KMS-11 (cell line): ENCODE results near the gene INPP5A.

ENCODE experiments used
- H2AFZ ChIP-seq: fragments of 200-600 bp; sonication (generic); 2 replicates; pipeline ENCODE4 v1.6.1; 2016; ENCODE audit warnings: antibody characterized with exemption, mixed run types, low read depth
- H3K27ac ChIP-seq: fragments of 200-600 bp; sonication (generic); 2 replicates; pipeline ENCODE4 v1.6.1; 2016; ENCODE audit warnings: mild to moderate bottlenecking, mixed run types
- H3K27me3 ChIP-seq: fragments of 200-600 bp; sonication (generic); 2 replicates; pipeline ENCODE4 v1.6.1; 2017; ENCODE audit warnings: mild to moderate bottlenecking, low read depth, mixed run types, moderate library complexity; ENCODE audit not compliant: insufficient read depth
- H3K36me3 ChIP-seq: fragments of 200-600 bp; sonication (generic); 2 replicates; pipeline ENCODE4 v1.6.1; 2017; ENCODE audit warnings: mild to moderate bottlenecking, mixed run types; ENCODE audit not compliant: insufficient read depth
- H3K4me1 ChIP-seq: fragments of 200-600 bp; sonication (generic); 2 replicates; pipeline ENCODE4 v1.6.1; 2016; ENCODE audit warnings: mild to moderate bottlenecking, low read depth, mixed run types; ENCODE audit not compliant: poor library complexity, severe bottlenecking
- H3K4me2 ChIP-seq: fragments of 200-600 bp; sonication (generic); 2 replicates; pipeline ENCODE4 v1.7.0; 2016; ENCODE audit warnings: mild to moderate bottlenecking, mixed run types
- H3K4me3 ChIP-seq: fragments of 200-600 bp; sonication (generic); IDR thresholded peaks from 2 replicates; pipeline ENCODE4 v1.6.1; 2017; ENCODE audit warnings: low read depth, low read length, mixed read lengths; ENCODE audit not compliant: insufficient read depth
- H3K79me2 ChIP-seq: fragments of 200-600 bp; sonication (generic); 2 replicates; pipeline ENCODE4 v1.6.1; 2016; ENCODE audit warnings: low read depth, mixed run types; ENCODE audit not compliant: insufficient read depth
- H3K9ac ChIP-seq: fragments of 200-600 bp; sonication (generic); 2 replicates; pipeline ENCODE4 v1.6.1; 2016; ENCODE audit warnings: mild to moderate bottlenecking, mixed run types
- H4K20me1 ChIP-seq: fragments of 200-600 bp; sonication (generic); 2 replicates; pipeline ENCODE4 v1.6.1; 2016; ENCODE audit warnings: mild to moderate bottlenecking, mixed run types; ENCODE audit not compliant: insufficient read depth
- TF ChIP-seq, protein P1 (sequence below): fragments of 200-600 bp; sonication (generic); conservative IDR thresholded peaks from 2 replicates; pipeline ENCODE4 v1.6.1; 2017; ENCODE audit warnings: low read depth, mild to moderate bottlenecking, antibody characterized with exemption, low read length, moderate library complexity, mixed read lengths

Gene INPP5A

DNA sequence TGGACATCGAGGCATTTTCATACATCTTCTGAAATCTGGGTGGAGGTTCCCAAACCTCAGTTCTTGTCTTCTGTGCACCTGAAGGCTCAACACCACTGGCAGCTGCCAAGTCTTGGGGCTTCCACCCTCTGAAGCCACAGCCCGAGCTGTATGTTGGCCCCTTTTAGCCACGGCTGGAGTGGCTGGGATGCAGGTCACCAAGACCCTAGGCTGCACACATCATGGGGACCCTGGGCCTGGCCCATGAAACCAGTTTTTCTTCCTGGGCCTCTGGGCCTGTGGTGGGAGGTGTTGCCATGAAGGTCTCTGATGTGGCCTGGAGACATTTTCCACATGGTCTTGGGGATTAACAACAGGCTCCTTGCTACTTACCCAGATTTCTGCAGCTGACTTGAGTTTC lies 62.1 kb downstream of the INPP5A start:
- Histone ChIP-seq H3K36me3 (no peaks in the 10 kb centered on the region), H3K4me1 (no peaks in the 10 kb centered on the region), H3K79me2 (no peaks in the 10 kb centered on the region), H3K4me3 (no peak overlapping the region), H3K27ac (no peak overlapping the region), H2AFZ (no peak overlapping the region), H4K20me1 (no peaks in the 10 kb centered on the region), H3K4me2 (no peak overlapping the region), H3K9ac (no peak overlapping the region), H3K27me3 (no peaks in the 10 kb centered on the region)
- TF ChIP-seq, protein P1, sequence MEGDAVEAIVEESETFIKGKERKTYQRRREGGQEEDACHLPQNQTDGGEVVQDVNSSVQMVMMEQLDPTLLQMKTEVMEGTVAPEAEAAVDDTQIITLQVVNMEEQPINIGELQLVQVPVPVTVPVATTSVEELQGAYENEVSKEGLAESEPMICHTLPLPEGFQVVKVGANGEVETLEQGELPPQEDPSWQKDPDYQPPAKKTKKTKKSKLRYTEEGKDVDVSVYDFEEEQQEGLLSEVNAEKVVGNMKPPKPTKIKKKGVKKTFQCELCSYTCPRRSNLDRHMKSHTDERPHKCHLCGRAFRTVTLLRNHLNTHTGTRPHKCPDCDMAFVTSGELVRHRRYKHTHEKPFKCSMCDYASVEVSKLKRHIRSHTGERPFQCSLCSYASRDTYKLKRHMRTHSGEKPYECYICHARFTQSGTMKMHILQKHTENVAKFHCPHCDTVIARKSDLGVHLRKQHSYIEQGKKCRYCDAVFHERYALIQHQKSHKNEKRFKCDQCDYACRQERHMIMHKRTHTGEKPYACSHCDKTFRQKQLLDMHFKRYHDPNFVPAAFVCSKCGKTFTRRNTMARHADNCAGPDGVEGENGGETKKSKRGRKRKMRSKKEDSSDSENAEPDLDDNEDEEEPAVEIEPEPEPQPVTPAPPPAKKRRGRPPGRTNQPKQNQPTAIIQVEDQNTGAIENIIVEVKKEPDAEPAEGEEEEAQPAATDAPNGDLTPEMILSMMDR, result no peak

DNA sequence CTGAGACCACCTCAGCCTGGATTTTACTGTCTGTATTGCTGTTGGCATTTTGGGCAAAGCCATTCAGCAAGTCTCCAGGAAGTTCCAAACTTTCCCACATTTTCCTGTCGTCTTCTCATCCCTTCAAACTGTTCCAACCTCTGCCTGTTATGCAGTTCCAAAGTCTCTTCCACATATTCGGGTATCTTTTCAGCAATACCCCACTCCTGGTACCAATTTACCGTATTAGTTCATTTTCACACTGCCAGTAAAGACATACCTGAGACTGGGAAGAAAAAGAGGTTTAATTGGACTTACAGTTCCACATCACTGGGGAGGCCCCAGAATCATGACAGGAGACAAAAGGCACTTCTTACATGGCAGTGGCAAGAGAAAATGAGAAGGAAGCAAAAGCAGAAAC lies 62.8 kb downstream of the INPP5A start:
- Histone ChIP-seq H3K36me3 (no peaks in the 10 kb centered on the region), H2AFZ (no peak overlapping the region), H3K9ac (no peak overlapping the region), H3K4me3 (no peak overlapping the region), H3K4me1 (no peaks in the 10 kb centered on the region), H3K27ac (no peak overlapping the region), H3K4me2 (no peak overlapping the region), H3K27me3 (no peaks in the 10 kb centered on the region), H4K20me1 (no peaks in the 10 kb centered on the region), H3K79me2 (no peaks in the 10 kb centered on the region)
- TF ChIP-seq, protein P1, result no peak

DNA sequence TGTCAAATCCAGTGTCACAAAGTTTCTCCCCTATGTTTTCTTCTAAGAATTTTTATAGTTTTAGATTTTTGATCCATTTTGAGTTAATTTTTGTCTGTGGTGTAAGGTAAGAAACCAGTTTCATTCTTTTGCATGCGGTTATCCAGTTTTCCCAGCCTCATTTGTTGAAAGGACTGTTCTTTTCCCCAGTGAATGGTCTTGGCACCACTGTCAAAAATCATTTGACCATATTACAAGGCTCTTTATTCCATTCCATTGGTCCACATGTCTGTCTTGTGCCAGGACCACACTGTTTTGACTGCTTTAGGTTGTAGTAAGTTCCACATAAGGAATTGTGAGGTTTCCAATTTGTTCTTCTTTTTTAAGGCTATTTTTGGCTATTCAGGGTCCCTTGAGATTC lies 64.0 kb downstream of the INPP5A start:
- Histone ChIP-seq H4K20me1 (no peaks in the 10 kb centered on the region), H2AFZ (no peak overlapping the region), H3K4me2 (no peak overlapping the region), H3K79me2 (no peaks in the 10 kb centered on the region), H3K4me3 (no peak overlapping the region), H3K27me3 (no peaks in the 10 kb centered on the region), H3K4me1 (no peaks in the 10 kb centered on the region), H3K27ac (no peak overlapping the region), H3K36me3 (no peaks in the 10 kb centered on the region), H3K9ac (no peak overlapping the region)
- TF ChIP-seq, protein P1, result no peak

DNA sequence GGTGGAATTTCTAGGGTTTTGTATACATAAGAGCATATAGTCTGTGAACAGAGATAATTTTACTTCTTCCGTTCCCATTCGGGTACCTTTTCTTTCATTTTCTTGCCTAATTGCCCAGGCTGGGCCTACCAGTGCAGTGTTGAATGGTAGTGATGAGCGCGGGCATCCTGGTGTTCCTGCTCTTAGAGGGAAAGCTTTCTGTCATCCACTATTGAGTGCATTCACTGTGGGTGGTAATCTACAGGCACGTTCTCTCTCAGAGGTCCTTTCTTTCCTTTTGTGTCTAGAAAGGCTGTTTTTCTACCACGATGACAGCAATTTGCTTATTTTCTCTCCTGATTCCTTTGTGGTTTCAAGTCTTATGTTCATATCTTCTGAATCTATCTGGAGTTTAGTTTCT lies 65.0 kb downstream of the INPP5A start:
- H3K27ac ChIP-seq, result no peak overlapping the region
- no peak overlapping the region for H2AFZ ChIP-seq
- H3K4me3 ChIP-seq, result no peak overlapping the region
- H3K27me3 ChIP-seq, result no peaks in the 10 kb centered on the region
- no peak overlapping the region for H3K4me2 ChIP-seq
- H3K79me2 ChIP-seq, result no peaks in the 10 kb centered on the region
- H3K36me3 ChIP-seq, result no peaks in the 10 kb centered on the region
- H3K4me1 ChIP-seq, result no peaks in the 10 kb centered on the region
- H4K20me1 ChIP-seq, result no peaks in the 10 kb centered on the region
- no peak overlapping the region for H3K9ac ChIP-seq
- TF ChIP-seq, protein P1, result no peak
